Lung (tissue), 12 donors: ENCODE measurements around the gene LINS1. TPM values are rescaled to one million over a fixed set of nuclear protein-coding genes. Genes with fewer than 3 reads are reported as not detected.

Experiments used
- ATAC-seq: fragments of 200-7000 bp; cut with Tn5 transposase; one replicate; pipeline ENCODE4 v1.9.1; 2020; ENCODE audit warnings: moderate number of reproducible peaks; ENCODE audit not compliant: insufficient read depth, low FRiP score
- DNase-seq, 3 donors: peaks; one replicate each; pipeline ENCODE4 v3.0.0-alpha.2; 2013 to 2017
- H3K27ac ChIP-seq, 2 donors: one replicate each; pipeline ENCODE4 v1.5.1; 2013; ENCODE audit warnings: mild to moderate bottlenecking in 2 of 2, moderate library complexity in 2 of 2, control low read depth in 1 of 2, inconsistent platforms in 1 of 2, low read depth in 1 of 2, low read length in 1 of 2
- H3K27me3 ChIP-seq, 3 donors: one replicate each; pipeline ENCODE4 v1.5.1; 2013; ENCODE audit warnings: low read length in 2 of 3; ENCODE audit not compliant: control insufficient read depth in 3 of 3, insufficient read depth in 3 of 3
- H3K36me3 ChIP-seq, 4 donors: one replicate each; pipeline ENCODE4 v1.5.1; 2013; ENCODE audit warnings: low read length in 4 of 4, mild to moderate bottlenecking in 1 of 4, moderate library complexity in 1 of 4; ENCODE audit not compliant: control insufficient read depth in 4 of 4, insufficient read depth in 4 of 4
- H3K4me1 ChIP-seq, 5 donors: one replicate each; pipeline ENCODE4 v1.5.1; 2013; ENCODE audit warnings: low read length in 5 of 5, mild to moderate bottlenecking in 2 of 5, moderate library complexity in 1 of 5; ENCODE audit not compliant: control insufficient read depth in 5 of 5, insufficient read depth in 5 of 5
- H3K4me3 ChIP-seq: one replicate; pipeline ENCODE4 v1.5.1; 2013; ENCODE audit warnings: mild to moderate bottlenecking, control low read depth, moderate library complexity
- H3K9ac ChIP-seq, 2 donors: one replicate each; pipeline ENCODE4 v1.5.1; 2013; ENCODE audit warnings: low read length in 2 of 2, control low read depth in 1 of 2; ENCODE audit not compliant: insufficient read depth in 1 of 2
- H3K9me3 ChIP-seq, 4 donors: one replicate each; pipeline ENCODE4 v1.5.1; 2013; ENCODE audit warnings: low read length in 3 of 4, mild to moderate bottlenecking in 1 of 4, moderate library complexity in 1 of 4; ENCODE audit not compliant: control insufficient read depth in 4 of 4, insufficient read depth in 3 of 4
- CTCF ChIP-seq: IDR thresholded peaks from 2 replicates; pipeline ENCODE4 v1.5.1; 2012; ENCODE audit warnings: mild to moderate bottlenecking; ENCODE audit errors: control extremely low read depth, extremely low read depth
- WGBS, 2 donors: extraction: QIAGEN DNeasy Blood & Tissue Kit; methylation state at CpG; one replicate each; pipeline ENCODE4 v1.1.7; 2013; 5-methylcytosine and 5-hydroxymethylcytosine counted together
- polyA plus RNA-seq, 2 donors: library from polyadenylated mRNA; stranded (reverse); fragments of 200-250 nt; gene quantifications; one replicate each; pipeline ENCODE4 v1.2.1, GENCODE V29; 2013
- total RNA-seq, 2 donors: library from RNA; depleted of rRNA in 1 of 2; stranded (reverse); fragments of >200 nt in 1 of 2; gene quantifications; one replicate each; pipeline ENCODE4 v1.2.1, GENCODE V29; 2014 to 2021
- donor health status: control.
- donor health status: control.
- donor health status: Bipolar disorder and iron deficiency.
- donor health status: healthy.
- donor health status: DM: yes; HTN: yes; CAD: no.

The LINS1 gene
- total and polyA plus RNA-seq, 4 donors, result 8.0 to 24.1 (median 11.9) TPM

- Histone ChIP-seq H3K36me3 (peaks cover 6 to 26% (median 16%) of the 10 kb centered on the region in 4 donors), H3K4me3 (no peak overlapping the region), H3K9me3 (no peaks in the 10 kb centered on the region), H3K9ac (no peak overlapping the region), H3K27ac (no peak overlapping the region), H3K4me1 (peaks cover 0 to 3% (median 0%) of the 10 kb centered on the region in 5 donors), H3K27me3 (no peaks in the 10 kb centered on the region)
- 93 to 96% methylated on average over 1 of the region's 1 CpG for WGBS, 2 donors
- ATAC-seq, result no peak
- no peak for TF ChIP-seq CTCF
- no peak for DNase-seq
Observed at GRCh38 chr15:100613208-100613607, 11.2 kb upstream of the LINS1 start.

GRCh38 chr15:100612539-100612938 is 10.6 kb upstream of the LINS1 start:
- Histone ChIP-seq H3K4me3 (no peak overlapping the region), H3K4me1 (peaks cover 0 to 3% (median 0%) of the 10 kb centered on the region in 5 donors), H3K27ac (no peak overlapping the region), H3K9me3 (no peaks in the 10 kb centered on the region), H3K36me3 (peaks cover 6 to 26% (median 16%) of the 10 kb centered on the region in 4 donors), H3K27me3 (no peaks in the 10 kb centered on the region), H3K9ac (no peak overlapping the region)
- TF ChIP-seq CTCF, result no peak
- DNase-seq, result no peak
- 40 to 79% methylated on average over 2 of the region's 2 CpGs for WGBS, 2 donors
- no peak for ATAC-seq

GRCh38 chr15:100602823-100603393 is 924 bp upstream of the LINS1 start:
- no peaks in the 10 kb centered on the region for H3K27me3 ChIP-seq
- H3K9me3 ChIP-seq, result no peaks in the 10 kb centered on the region
- peak overlapping the region; percentile 83 to 87 for H3K27ac ChIP-seq
- peak overlapping the region; percentile 81 for H3K4me3 ChIP-seq
- peak in 1 of 3 donors; percentile 10 for DNase-seq
- peak; percentile 19 for ATAC-seq
- peak overlapping the region; percentile 26 to 83 for H3K9ac ChIP-seq
- peaks cover 6 to 27% (median 8%) of the 10 kb centered on the region in 5 donors for H3K4me1 ChIP-seq
- TF ChIP-seq CTCF, result no peak
- 0 to 2% methylated on average over 16 of the region's 16 CpGs for WGBS, 2 donors
- H3K36me3 ChIP-seq, result peaks cover 0 to 4% (median 2%) of the 10 kb centered on the region in 4 donors
